ENCODE results near the gene CYP27A1. TPM values are rescaled to one million over a fixed set of nuclear protein-coding genes. Genes with fewer than 3 reads are reported as not detected.

Gene CYP27A1
- total and polyA plus RNA-seq, 2 of the 4 experiments (the other 2 are of a cell fraction), result 5.2 to 5.3 TPM

DNA sequence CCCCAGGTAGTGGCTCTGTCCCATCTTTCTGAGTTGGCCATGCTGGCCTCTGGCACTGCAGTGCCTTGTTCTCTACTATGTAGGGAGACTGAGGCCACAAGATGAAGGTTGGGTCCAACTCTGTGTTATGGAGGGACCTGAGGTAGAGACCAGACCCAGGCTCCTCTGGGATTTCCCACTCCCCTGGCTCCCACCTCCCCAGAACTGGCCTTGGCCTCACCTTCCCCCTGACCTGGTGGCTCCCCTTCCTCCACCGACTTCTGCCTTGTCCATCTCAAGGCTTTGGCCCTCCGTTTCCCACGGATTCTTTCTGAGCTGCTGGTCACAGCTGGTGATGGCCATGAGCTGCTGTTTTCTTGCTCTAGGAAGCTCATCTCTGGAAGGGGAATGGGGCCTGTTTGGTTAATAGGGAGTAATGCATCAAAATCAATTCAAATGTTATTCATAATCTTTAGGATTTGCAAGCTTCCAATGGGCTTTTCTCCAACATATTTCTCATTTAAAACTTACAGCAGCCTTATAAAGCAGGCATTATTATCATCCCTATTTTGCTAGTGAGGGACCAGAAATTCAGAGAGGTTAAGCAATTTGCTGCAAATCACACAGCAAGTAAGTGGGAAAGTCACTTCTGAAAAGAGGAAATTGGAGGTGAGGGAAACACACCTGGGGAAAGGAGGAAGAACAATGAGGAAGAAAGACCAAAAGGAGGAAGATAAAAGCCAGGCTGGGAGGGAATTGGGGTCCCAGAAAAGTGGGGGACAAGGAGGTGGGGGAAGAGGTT is 48.8 kb downstream of the CYP27A1 start:
- POLR2A ChIA-PET (ENCODE audit: unreplicated experiment), result no interaction called here
- H2BK120ac ChIP-seq (ENCODE audit: low read depth, low read length), result no peak overlapping the region
- intact Hi-C loops (cut with micrococcal nuclease) (no loop called here), in situ Hi-C loops (cut with MboI; ENCODE audit: low sequenced_read_pairs) (no loop called here), dilution Hi-C loops (cut with HindIII; ENCODE audit: low sequenced_read_pairs, unreplicated experiment) (no loop called here)
- H3K4me2 ChIP-seq (ENCODE audit: low read depth, low read length), result no peak overlapping the region
- H3K18ac ChIP-seq (ENCODE audit: low read depth, low read length), result no peak overlapping the region
- no peak overlapping the region for H3K14ac ChIP-seq (replicated peaks; ENCODE audit: low read depth, low read length)
- no peaks in the 10 kb centered on the region; the same call in 1 of the 2 replicates for H3K9me1 ChIP-seq (ENCODE audit: insufficient read depth, low read length)
- H4K91ac ChIP-seq (ENCODE audit: insufficient read depth, low read depth, low read length), result no peak overlapping the region
- H3K36me3 ChIP-seq (ENCODE audit: control insufficient read depth, insufficient read depth, low read length), result no peaks in the 10 kb centered on the region
- no peak overlapping the region for H3K9ac ChIP-seq (ENCODE audit: low read depth, low read length)
- H4K20me1 ChIP-seq (ENCODE audit: insufficient read depth, low read length), result no peaks in the 10 kb centered on the region
- no peak overlapping the region for H2BK5ac ChIP-seq (ENCODE audit: low read depth, low read length, poor library complexity, severe bottlenecking)
- no peak overlapping the region for H4K5ac ChIP-seq (ENCODE audit: low read depth, low read length)
- CTCF ChIA-PET, result no interaction called here
- H3K4me1 ChIP-seq (ENCODE audit: control insufficient read depth, insufficient read depth, low read length), result no peaks in the 10 kb centered on the region
- H3K23ac ChIP-seq (ENCODE audit: low read depth, low read length), result no peak overlapping the region
- no peak overlapping the region for H3K56ac ChIP-seq (ENCODE audit: extremely low read depth, insufficient read depth, low read length)
- no peaks in the 10 kb centered on the region for H3K9me3 ChIP-seq (ENCODE audit: control insufficient read depth, insufficient read depth, low read length)
- no peak overlapping the region for H3K4ac ChIP-seq (ENCODE audit: low read depth, low read length)
- ATAC-seq (ENCODE audit: low read depth), result no peak
- no peak for TF ChIP-seq MXI1 (IDR thresholded peaks at IDR 0.05; ENCODE audit: borderline replicate concordance, low read depth, low read length)
- TF ChIP-seq BHLHE40 (IDR thresholded peaks at IDR 0.05; ENCODE audit: low read depth, low read length), result no peak
- TF ChIP-seq CHD1 (IDR thresholded peaks at IDR 0.05; ENCODE audit: low read depth, low read length), result no peak
- no peak for TF ChIP-seq RAD21 (IDR thresholded peaks at IDR 0.05; ENCODE audit: low read length)
- no peak for TF ChIP-seq RCOR1 (IDR thresholded peaks at IDR 0.05; ENCODE audit: insufficient replicate concordance, low read length)
- no peak for TF ChIP-seq POLR2A (IDR thresholded peaks at IDR 0.05; ENCODE audit: low read depth, low read length)
- TF ChIP-seq NFE2L2 (IDR thresholded peaks at IDR 0.05; ENCODE audit: low read depth, low read length), result no peak
- BruUV-seq (replicated peaks), result no TSS peak
- no peaks in the 10 kb centered on the region for H3K79me1 ChIP-seq (ENCODE audit: low read depth in 1 of 2, low read length in 2 of 2)
- H2BK20ac ChIP-seq (ENCODE audit: low read depth, low read length), result no peak overlapping the region
- no peak overlapping the region for H2BK15ac ChIP-seq (ENCODE audit: low read depth, low read length)
- H2AK5ac ChIP-seq (ENCODE audit: low read depth, low read length), result no peak overlapping the region
- H2AFZ ChIP-seq (replicated peaks; ENCODE audit: low read length, poor library complexity), result no peak overlapping the region
- DNase-seq, result no peak
- no peak overlapping the region for H2AK9ac ChIP-seq (replicated peaks; ENCODE audit: low read depth, low read length, poor library complexity)
- H3K27me3 ChIP-seq (ENCODE audit: control insufficient read depth, insufficient read depth, low read length), result peaks cover 70% of the 10 kb centered on the region
- H4K8ac ChIP-seq (ENCODE audit: low read depth in 2 of 2, low read length in 2 of 2), result no peak overlapping the region
- no CpG with 5 or more reads among the region's 3 CpGs for WGBS, 2 experiments (ENCODE audit: extremely low coverage in 2 of 2, insufficient read length in 1 of 2)
- no peak overlapping the region for H3K27ac ChIP-seq (ENCODE audit: insufficient read depth, low read length)
- no peak overlapping the region for H3K4me3 ChIP-seq (ENCODE audit: insufficient read depth, low read depth, low read length)

All from IMR-90 (cell line).